GOT3 (cell line): ENCODE results near the gene RANBP10.

ENCODE experiments used
- DNase-seq: peaks from one replicate; lab custom pipeline; 2025; ENCODE audit warnings: mixed read lengths; lab: John Stamatoyannopoulos, UW

Gene RANBP10

GRCh38 chr16:67825906-67826305, 19.5 kb upstream of the RANBP10 start:
- DNase-seq = no peak

GRCh38 chr16:67825119-67825518, 18.8 kb upstream of the RANBP10 start:
- DNase-seq = no peak

GRCh38 chr16:67822511-67822910, 16.2 kb upstream of the RANBP10 start:
- DNase-seq = no peak

GRCh38 chr16:67820608-67821259, 14.4 kb upstream of the RANBP10 start:
- DNase-seq = no peak

GRCh38 chr16:67814567-67814966, 8.2 kb upstream of the RANBP10 start:
- DNase-seq = no peak

- DNase-seq = no peak
These were observed 5.5 kb upstream of the RANBP10 start for GRCh38 chr16:67811899-67812298.

GRCh38 chr16:67807148-67807682, 855 bp upstream of the RANBP10 start:
- DNase-seq = no peak

- DNase-seq = no peak
These were observed 487 bp downstream of the RANBP10 start for GRCh38 chr16:67805718-67806427.

GRCh38 chr16:67804853-67805542, 1.4 kb downstream of the RANBP10 start:
- no peak for DNase-seq

GRCh38 chr16:67803894-67804293, 2.5 kb downstream of the RANBP10 start:
- DNase-seq = no peak

GRCh38 chr16:67801883-67802282, 4.5 kb downstream of the RANBP10 start:
- no peak for DNase-seq

GRCh38 chr16:67801241-67801640, 5.1 kb downstream of the RANBP10 start:
- DNase-seq = no peak

- no peak for DNase-seq
These were observed 5.9 kb downstream of the RANBP10 start for GRCh38 chr16:67800338-67800926.

- DNase-seq = no peak
These were observed 10.2 kb downstream of the RANBP10 start for GRCh38 chr16:67796099-67796718.

GRCh38 chr16:67790071-67790470, 16.3 kb downstream of the RANBP10 start:
- no peak for DNase-seq

GRCh38 chr16:67786491-67786890, 19.9 kb downstream of the RANBP10 start:
- DNase-seq = no peak

GRCh38 chr16:67783353-67783725, 23.0 kb downstream of the RANBP10 start:
- DNase-seq = no peak

- no peak for DNase-seq
These were observed 23.6 kb downstream of the RANBP10 start for GRCh38 chr16:67782567-67783352.

GRCh38 chr16:67781565-67781921, 24.8 kb downstream of the RANBP10 start:
- no peak for DNase-seq

- no peak for DNase-seq
These were observed 25.4 kb downstream of the RANBP10 start for GRCh38 chr16:67780847-67781564.
